H1 (cell line): Measurements from ENCODE around the gene ALKBH3. TPM values are rescaled to one million over a fixed set of nuclear protein-coding genes. Genes with fewer than 3 reads are reported as not detected.

Source experiments
- CTCF ChIA-PET: fragments of 300-600 bp; sonication (Branson Sonifier 250); formaldehyde crosslinking; loops from one replicate; lab custom pipeline; 2021; ENCODE audit not compliant: partially characterized antibody; lab: Charles Lee
- POLR2A ChIA-PET: fragments of 300-600 bp; sonication (Branson Sonifier 250); formaldehyde crosslinking; loops from one replicate; lab custom pipeline; 2021; ENCODE audit warnings: inconsistent platforms; ENCODE audit not compliant: partially characterized antibody; lab: Charles Lee
- DNase-seq, 2 experiments: peaks; one replicate each; pipeline versions ENCODE4 v3.0.0 to v3.0.0-alpha.2; 2010 to 2022; ENCODE audit warnings: low spot score in 2 of 2, low read depth in 1 of 2, mixed read lengths in 1 of 2
- FAIRE-seq: peaks from 2 replicates; lab custom pipeline; 2011; peaks lifted over from hg19 to GRCh38; lab: Jason Lieb, UNC
- H2AFZ ChIP-seq: 2 replicates; pipeline ENCODE4 v1.8.1; 2012; ENCODE audit warnings: low read length, inconsistent platforms
- H2AK5ac ChIP-seq: 2 replicates; pipeline ENCODE4 v1.6.1; 2013; ENCODE audit warnings: low read depth, low read length
- H2BK120ac ChIP-seq: replicated peaks from 2 replicates; pipeline ENCODE3; 2013; ENCODE audit warnings: low read depth, low read length, inconsistent platforms
- H2BK12ac ChIP-seq: 2 replicates; pipeline ENCODE4 v1.6.1; 2013; ENCODE audit warnings: low read depth, low read length
- H2BK15ac ChIP-seq: 2 replicates; pipeline ENCODE4 v1.6.1; 2013; ENCODE audit warnings: low read length
- H2BK20ac ChIP-seq: 2 replicates; pipeline ENCODE4 v1.6.1; 2013; ENCODE audit warnings: low read length
- H2BK5ac ChIP-seq: 2 replicates; pipeline ENCODE4 v1.6.1; 2013; ENCODE audit warnings: low read depth, low read length
- H3K14ac ChIP-seq: 2 replicates; pipeline ENCODE4 v1.6.1; 2013; ENCODE audit warnings: inconsistent platforms; ENCODE audit not compliant: insufficient read length
- H3K18ac ChIP-seq: 2 replicates; pipeline ENCODE4 v1.6.1; 2013; ENCODE audit warnings: low read length; ENCODE audit errors: extremely low read depth
- H3K23ac ChIP-seq: 2 replicates; pipeline ENCODE4 v1.6.1; 2013; ENCODE audit warnings: inconsistent platforms; ENCODE audit not compliant: insufficient read length
- H3K23me2 ChIP-seq: 2 replicates; pipeline ENCODE4 v1.6.1; 2013; ENCODE audit warnings: low read depth, low read length
- H3K27ac ChIP-seq: 2 replicates; pipeline ENCODE4 v1.6.1; 2011; ENCODE audit warnings: low read depth, low read length, inconsistent platforms
- H3K27me3 ChIP-seq, 4 experiments: replicated peaks in 1 of 4; 1 replicate in 1 of 4; 2 replicates in 3 of 4; pipeline versions ENCODE4 v1.6.1 to v1.8.1; 2011 to 2013; ENCODE audit warnings: low read length in 3 of 4, mild to moderate bottlenecking in 3 of 4, inconsistent platforms in 2 of 4, mixed read lengths in 2 of 4, moderate library complexity in 1 of 4; ENCODE audit not compliant: control insufficient read depth in 3 of 4, insufficient read depth in 3 of 4; ENCODE audit errors: extremely low read depth in 1 of 4
- H3K36me3 ChIP-seq, 4 experiments: 2 replicates each; pipeline versions ENCODE4 v1.6.1 to v1.8.1; 2011 to 2013; ENCODE audit warnings: mild to moderate bottlenecking in 4 of 4, low read length in 3 of 4, moderate library complexity in 2 of 4, control low read depth in 1 of 4, inconsistent platforms in 1 of 4; ENCODE audit not compliant: insufficient read depth in 4 of 4, control insufficient read depth in 2 of 4
- H3K4ac ChIP-seq: replicated peaks from 2 replicates; pipeline ENCODE3; 2013; ENCODE audit warnings: low read length, low read depth, mixed read lengths, inconsistent platforms; ENCODE audit not compliant: insufficient read length
- H3K4me1 ChIP-seq, 4 experiments: replicated peaks in 1 of 4; 1 replicate in 1 of 4; 2 replicates in 3 of 4; pipeline versions ENCODE4 v1.6.1 to v1.8.1; 2011 to 2013; ENCODE audit warnings: low read length in 3 of 4, inconsistent platforms in 2 of 4, mixed read lengths in 1 of 4; ENCODE audit not compliant: insufficient read depth in 4 of 4, control insufficient read depth in 3 of 4
- H3K4me2 ChIP-seq, 2 experiments: 2 replicates each; pipeline versions ENCODE4 v1.6.1 to v1.8.1; 2011 to 2013; ENCODE audit warnings: low read depth in 2 of 2, low read length in 2 of 2, control low read depth in 1 of 2, inconsistent platforms in 1 of 2, mild to moderate bottlenecking in 1 of 2; ENCODE audit not compliant: insufficient read depth in 1 of 2
- H3K4me3 ChIP-seq, 4 experiments: fragments of 200-600, 300-600 bp in 1 of 4; sonication (generic), shearing (Covaris generic), sonication (Bioruptor Twin) in 1 of 4; 2 replicates each; pipeline versions ENCODE4 v1.5.1 to v1.8.1; 2011 to 2016; ENCODE audit warnings: low read length in 4 of 4, low read depth in 3 of 4, control low read depth in 2 of 4, inconsistent platforms in 2 of 4, mild to moderate bottlenecking in 2 of 4, mixed read lengths in 1 of 4, moderate library complexity in 1 of 4; ENCODE audit not compliant: insufficient read depth in 2 of 4; ENCODE audit errors: extremely low read depth in 1 of 4
- H3K56ac ChIP-seq: replicated peaks from 2 replicates; pipeline ENCODE3; 2013; ENCODE audit warnings: low read depth, mild to moderate bottlenecking, mixed read lengths, low read length, inconsistent platforms; ENCODE audit not compliant: insufficient read length
- H3K79me1 ChIP-seq: 2 replicates; pipeline ENCODE4 v1.6.1; 2013; ENCODE audit warnings: low read depth, low read length, control low read depth
- H3K79me2 ChIP-seq, 2 experiments: 2 replicates each; pipeline versions ENCODE4 v1.6.1 to v1.8.1; 2012 to 2013; ENCODE audit warnings: low read length in 2 of 2, mild to moderate bottlenecking in 2 of 2, inconsistent platforms in 1 of 2; ENCODE audit not compliant: insufficient read depth in 2 of 2, control insufficient read depth in 1 of 2
- H3K9ac ChIP-seq, 4 experiments: replicated peaks in 1 of 4; 1 replicate in 1 of 4; 2 replicates in 3 of 4; pipeline versions ENCODE4 v1.6.1 to v1.8.1; 2011 to 2013; ENCODE audit warnings: low read depth in 3 of 4, low read length in 3 of 4, control low read depth in 2 of 4, mild to moderate bottlenecking in 2 of 4, moderate library complexity in 2 of 4, inconsistent platforms in 1 of 4; ENCODE audit errors: extremely low read depth in 1 of 4
- H3K9me3 ChIP-seq, 2 experiments: 2 replicates each; pipeline versions ENCODE4 v1.6.1 to v1.8.1; 2012 to 2013; ENCODE audit warnings: mild to moderate bottlenecking in 2 of 2, moderate library complexity in 2 of 2, control low read depth in 1 of 2, inconsistent platforms in 1 of 2, low read depth in 1 of 2, low read length in 1 of 2, mixed read lengths in 1 of 2; ENCODE audit not compliant: insufficient read depth in 2 of 2
- H4K20me1 ChIP-seq, 2 experiments: replicated peaks in 1 of 2; 2 replicates each; pipeline versions ENCODE3 to v1.8.1; 2011 to 2013; ENCODE audit warnings: inconsistent platforms in 2 of 2, low read length in 2 of 2, mild to moderate bottlenecking in 1 of 2; ENCODE audit not compliant: insufficient read depth in 2 of 2, control insufficient read depth in 1 of 2
- H4K5ac ChIP-seq: 2 replicates; pipeline ENCODE4 v1.6.1; 2013; ENCODE audit warnings: low read length, low read depth, mixed read lengths, inconsistent platforms; ENCODE audit not compliant: insufficient read length
- H4K8ac ChIP-seq: 2 replicates; pipeline ENCODE4 v1.8.0; 2013; ENCODE audit warnings: mild to moderate bottlenecking, moderate library complexity, low read length, inconsistent platforms; ENCODE audit not compliant: insufficient read depth; ENCODE audit errors: extremely low read depth
- H4K91ac ChIP-seq: replicated peaks from 2 replicates; pipeline ENCODE3; 2013; ENCODE audit warnings: low read length, mixed read lengths, inconsistent platforms; ENCODE audit not compliant: insufficient read length
- ATF3 ChIP-seq: IDR thresholded peaks from 2 replicates; pipeline ENCODE4 v1.6.1; 2011; ENCODE audit warnings: low read depth, mild to moderate bottlenecking, low read length; ENCODE audit not compliant: insufficient read depth
- GTF2F1 ChIP-seq: IDR thresholded peaks from 2 replicates; pipeline ENCODE4 v1.6.1; 2012; ENCODE audit warnings: low read depth, low read length, improper control_type of control experiment, borderline replicate concordance
- HDAC2 ChIP-seq, 2 experiments: fragments of 300-600 bp in 1 of 2; sonication (generic) in 1 of 2; IDR thresholded peaks; 2 replicates each; pipeline ENCODE4 v1.6.1; 2011 to 2012; ENCODE audit warnings: low read depth in 2 of 2, low read length in 2 of 2, mild to moderate bottlenecking in 2 of 2, moderate library complexity in 2 of 2, borderline replicate concordance in 1 of 2, inconsistent platforms in 1 of 2
- JUN ChIP-seq: IDR thresholded peaks from 2 replicates; pipeline ENCODE4 v1.6.1; 2011; ENCODE audit warnings: low read depth, mild to moderate bottlenecking, improper control_type of control experiment, low read length
- PHF8 ChIP-seq: fragments of 200-600 bp; sonication (generic); conservative IDR thresholded peaks from 2 replicates; pipeline ENCODE4 v1.7.1; 2012; ENCODE audit warnings: low read depth, mild to moderate bottlenecking, inconsistent platforms, low read length, moderate library complexity
- RNF2 ChIP-seq: fragments of 200-900, 300-1000 bp; sonication (generic); IDR thresholded peaks from 2 replicates; pipeline ENCODE4 v1.7.1; 2016; ENCODE audit warnings: borderline replicate concordance, low read depth, mild to moderate bottlenecking, antibody characterized with exemption, low read length; ENCODE audit not compliant: poor library complexity, severe bottlenecking; ENCODE audit errors: missing control alignments
- SP2 ChIP-seq: IDR thresholded peaks from 2 replicates; pipeline ENCODE4 v1.6.1; 2012; ENCODE audit warnings: mild to moderate bottlenecking, low read length, inconsistent platforms
- TAF7 ChIP-seq: optimal IDR thresholded peaks from 2 replicates; pipeline ENCODE3; 2011; ENCODE audit warnings: low read depth, mild to moderate bottlenecking, inconsistent platforms, low read length, moderate library complexity, borderline replicate concordance
- WGBS, 2 experiments: shearing (Covaris generic) in 1 of 2; methylation state at CpG; one replicate each; pipeline versions ENCODE4 v1.1.6 to v1.1.7; 2013 to 2015; ENCODE audit warnings: low lambda C conversion rate in 2 of 2, mixed read lengths in 2 of 2, inconsistent platforms in 1 of 2, low coverage in 1 of 2, missing lambda C conversion rate in 1 of 2; ENCODE audit not compliant: insufficient replicate concordance in 2 of 2, insufficient coverage in 1 of 2, insufficient read length in 1 of 2; ENCODE audit errors: extremely low coverage in 1 of 2, missing lambda C conversion rate in 1 of 2; 5-methylcytosine and 5-hydroxymethylcytosine counted together
- polyA plus RNA-seq, 7 experiments: library from polyadenylated mRNA; depleted of rRNA in 3 of 7; stranded (reverse) in 5 of 7; unstranded in 2 of 7; fragments of >200 nt in 5 of 7; fragments of 200-250 nt in 2 of 7; gene quantifications; 1 replicate in 5 of 7; 2 replicates in 1 of 7; 4 replicates in 1 of 7; pipeline versions ENCODE4 v1.2.1 to v1.2.3, GENCODE V29; 2011 to 2013; ENCODE audit warnings: missing spikeins in 2 of 7, mixed read lengths in 2 of 7
- total RNA-seq: library from RNA; stranded (reverse); fragmentation: NEBNext Ultra II Directional; extraction: Animal tissue kit (Norgen Biotek cat#: 25700); gene quantifications from 2 replicates; pipeline ENCODE4 v1.2.1, GENCODE V29; 2021
- TF ChIP-seq, protein P1 (sequence below): IDR thresholded peaks from 2 replicates; pipeline ENCODE4 v1.6.1; 2011; ENCODE audit warnings: low read length, improper control_type of control experiment

Gene ALKBH3
- total and polyA plus RNA-seq, 2 of the 8 experiments (the other 6 are each of a cell fraction or from before 2014, with no cell fraction given), result 10.5 to 11.4 TPM

DNA sequence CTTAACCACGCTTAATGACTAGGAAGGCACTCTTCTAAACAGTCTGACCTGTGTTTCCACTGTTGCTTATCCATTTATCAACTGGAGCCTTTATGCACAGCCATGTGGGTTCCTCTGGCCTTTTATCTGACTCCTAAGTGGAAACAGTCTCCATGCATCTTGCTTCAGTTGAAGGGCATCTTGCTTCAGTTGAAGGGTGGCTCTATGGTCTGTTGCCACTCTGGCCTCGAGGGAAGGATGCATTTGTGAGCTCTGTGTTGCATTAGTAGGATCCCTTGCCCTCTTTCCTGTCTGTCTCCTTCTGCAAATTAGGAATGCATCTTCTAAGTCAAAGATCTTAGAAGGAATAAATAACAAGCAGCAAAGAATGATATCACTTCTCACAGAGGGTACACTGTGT, 36.0 kb downstream of the ALKBH3 start:
- H2BK120ac ChIP-seq, result no peak overlapping the region
- H3K9me3 ChIP-seq, result no peaks in the 10 kb centered on the region
- no peak overlapping the region for H4K5ac ChIP-seq
- H3K18ac ChIP-seq, result no peak overlapping the region
- peaks cover 0 to 18% (median 10%) of the 10 kb centered on the region in 4 experiments; a peak in 5 of 7 replicates for H3K4me1 ChIP-seq
- no peak overlapping the region for H4K8ac ChIP-seq
- no peak overlapping the region for H3K4me3 ChIP-seq
- H3K4me2 ChIP-seq, result no peak overlapping the region
- CTCF ChIA-PET, result interaction anchor here (1.0 kb wide), 1 partner anchor 28 kb away, joined by 4 read pairs; no protein-coding TSS in a partner anchor
- H4K20me1 ChIP-seq, result no peaks in the 10 kb centered on the region
- no peak overlapping the region for H2AK5ac ChIP-seq
- H3K27me3 ChIP-seq, result no peaks in the 10 kb centered on the region
- no peak overlapping the region for H4K91ac ChIP-seq
- H3K23ac ChIP-seq, result no peak overlapping the region
- H3K14ac ChIP-seq, result no peak overlapping the region
- H2BK15ac ChIP-seq, result no peak overlapping the region
- H2BK5ac ChIP-seq, result no peak overlapping the region
- H3K23me2 ChIP-seq, result no peaks in the 10 kb centered on the region
- no peak for FAIRE-seq
- no peak overlapping the region for H3K27ac ChIP-seq
- DNase-seq, result no peak
- no peak overlapping the region for H3K4ac ChIP-seq
- H3K79me1 ChIP-seq, result no peaks in the 10 kb centered on the region
- no peak overlapping the region for H3K56ac ChIP-seq
- POLR2A ChIA-PET, result no interaction called here
- H3K36me3 ChIP-seq, result no peaks in the 10 kb centered on the region; a peak in 1 of 8 replicates
- H3K9ac ChIP-seq, result no peak overlapping the region
- H2BK12ac ChIP-seq, result no peak overlapping the region
- no peak overlapping the region for H2BK20ac ChIP-seq
- H3K79me2 ChIP-seq, result no peaks in the 10 kb centered on the region
- no peak overlapping the region for H2AFZ ChIP-seq
- 93% methylated on average over 2 of the region's 2 CpGs; no CpG with 5 or more reads in 1 of the 2 experiments for whole genome bisulfite sequencing, 2 experiments
- TF ChIP-seq HDAC2 (IDR thresholded peaks at IDR 0.05; ENCODE audit: borderline replicate concordance in 1 of 2, low read depth in 2 of 2, low read length in 2 of 2) (no peak), RNF2 (no peak), ATF3 (no peak), PHF8 (no peak), SP2 (no peak), JUN (no peak), TAF7 (no peak), GTF2F1 (no peak)
- TF ChIP-seq, protein P1, sequence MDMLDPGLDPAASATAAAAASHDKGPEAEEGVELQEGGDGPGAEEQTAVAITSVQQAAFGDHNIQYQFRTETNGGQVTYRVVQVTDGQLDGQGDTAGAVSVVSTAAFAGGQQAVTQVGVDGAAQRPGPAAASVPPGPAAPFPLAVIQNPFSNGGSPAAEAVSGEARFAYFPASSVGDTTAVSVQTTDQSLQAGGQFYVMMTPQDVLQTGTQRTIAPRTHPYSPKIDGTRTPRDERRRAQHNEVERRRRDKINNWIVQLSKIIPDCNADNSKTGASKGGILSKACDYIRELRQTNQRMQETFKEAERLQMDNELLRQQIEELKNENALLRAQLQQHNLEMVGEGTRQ, result no peak
